Adrenal gland (tissue), 12 donors: Measurements from ENCODE around the gene EMC1. TPM values are rescaled to one million over a fixed set of nuclear protein-coding genes. Genes with fewer than 3 reads are reported as not detected.
"Not testable (repeated sequence)": the region's sequence is repeated elsewhere in the genome, so short reads cannot be mapped to it uniquely, and the experiment has no call there.

Source experiments
- DNase-seq, 7 donors: peaks; one replicate each; pipeline ENCODE4 v3.0.0-alpha.2; 2019 to 2020
- H3K27ac ChIP-seq, 5 donors: fragments of 200-600 bp; sonication (generic) in 4 of 5; 1 replicate in 3 of 5; 2 replicates in 2 of 5; pipeline versions ENCODE4 v1.5.1 to v1.8.0; 2016 to 2020; ENCODE audit warnings: mild to moderate bottlenecking in 1 of 5
- H3K27me3 ChIP-seq: fragments of 200-600 bp; 2 replicates; pipeline ENCODE4 v1.8.0; 2021
- H3K36me3 ChIP-seq, 2 donors: fragments of 200-600 bp; replicated peaks in 1 of 2; 1 replicate in 1 of 2; 2 replicates in 1 of 2; pipeline versions ENCODE4 v1.5.1 to v1.8.0; 2018 to 2022
- H3K4me1 ChIP-seq, 2 donors: fragments of 200-600 bp; replicated peaks in 1 of 2; 1 replicate in 1 of 2; 2 replicates in 1 of 2; pipeline versions ENCODE4 v1.5.1 to v1.8.0; 2018 to 2021
- H3K4me3 ChIP-seq, 4 donors: fragments of 200-600 bp; sonication (generic) in 3 of 4; one replicate each; pipeline ENCODE4 v1.5.1; 2016 to 2018
- H3K9me3 ChIP-seq, 3 donors: fragments of 200-600 bp; sonication (generic) in 1 of 3; replicated peaks in 1 of 3; 1 replicate in 2 of 3; 2 replicates in 1 of 3; pipeline versions ENCODE4 v1.5.1 to v1.8.0; 2016 to 2021
- CTCF ChIP-seq, 6 experiments: fragments of 450-650 bp in 4 of 6; fragments of 200-600 bp in 2 of 6; sonication (generic) in 1 of 6; IDR thresholded peaks; 1 replicate in 5 of 6; 2 replicates in 1 of 6; pipeline versions ENCODE4 v1.5.1 to v1.8.0; 2016 to 2021; ENCODE audit warnings: antibody characterized with exemption in 6 of 6, mild to moderate bottlenecking in 2 of 6, moderate library complexity in 1 of 6
- POLR2A ChIP-seq, 2 donors: fragments of 450-650 bp; IDR thresholded peaks; one replicate each; pipeline ENCODE4 v1.6.1; 2017; ENCODE audit warnings: antibody characterized with exemption in 2 of 2, mild to moderate bottlenecking in 2 of 2, moderate library complexity in 1 of 2
- WGBS, 4 donors: extraction: QIAGEN DNeasy Blood & Tissue Kit in 2 of 4; methylation state at CpG; one replicate each; pipeline versions ENCODE4 v1.1.5 to v1.1.7; 2013 to 2017; 5-methylcytosine and 5-hydroxymethylcytosine counted together
- intact Hi-C, 2 donors: fragments of 100-400 bp; cut with DNase I; formaldehyde crosslinking; loops; one replicate each; pipeline versions ENCODE4 v1.14.1 to v1.15.0; 2022 to 2023
- polyA plus RNA-seq, 3 donors: library from polyadenylated mRNA; stranded (reverse); fragments of 200-250 nt in 2 of 3; fragments of 350-450 nt in 1 of 3; fragmentation: Illumina TruSeq in 1 of 3; extraction: RNeasy Lipid Tissue Mini Kit (QIAGEN cat#74804) in 1 of 3; gene quantifications; one replicate each; pipeline ENCODE4 v1.2.3, GENCODE V29; 2013 to 2014
- total RNA-seq, 9 donors: library from RNA; depleted of rRNA in 4 of 9; stranded (reverse); fragments of >200 nt in 4 of 9; fragments of 120-200 nt in 1 of 9; fragmentation: NEBNext Ultra II Directional in 1 of 9; extraction: Animal tissue kit (Norgen Biotek cat#: 25700) in 1 of 9; gene quantifications; one replicate each; pipeline versions ENCODE4 v1.1.0 to v1.2.4, GENCODE V29; 2013 to 2023
- donor health status: healthy with polysubstance abuse.
- donor health status: Bipolar disorder and iron deficiency.
- donor health status: DM: yes; HTN: yes; CAD: no.
- donor health status: DM: no; HTN: no; CAD: no.
- donor health status: DM: no; HTN: no; CAD: no.
- donor health status: DM: yes; HTN: yes; CAD: no.

EMC1 gene
- total and polyA plus RNA-seq, 12 donors, result 8.9 to 64.8 (median 41.5) TPM

GRCh38 chr1:19232524-19232846 lies 18.8 kb downstream of the EMC1 start:
- H3K27ac ChIP-seq, result peak overlapping the region in 3 of 5 donors; percentile 6 to 60 (median 59)
- H3K4me3 ChIP-seq, result no peak overlapping the region
- H3K27me3 ChIP-seq, result no peaks in the 10 kb centered on the region
- peak in 3 of 6 experiments; percentile 19 to 35 (median 20) for TF ChIP-seq CTCF (IDR thresholded peaks at IDR 0.05)
- no peak for TF ChIP-seq POLR2A (IDR thresholded peaks at IDR 0.05)
- intact Hi-C loops, result loop anchor here in 1 of 2 donors (10.0 kb wide), 1 partner anchor 58 kb away; no protein-coding TSS in a partner anchor
- H3K9me3 ChIP-seq, result no peaks in the 10 kb centered on the region
- peak; percentile 76 to 92 (median 89) for DNase-seq
- peaks cover 5 to 14% of the 10 kb centered on the region in 2 donors for H3K4me1 ChIP-seq
- H3K36me3 ChIP-seq, result peaks cover 0 to 84% of the 10 kb centered on the region in 2 donors

GRCh38 chr1:19231736-19232523 lies 19.4 kb downstream of the EMC1 start:
- H3K27ac ChIP-seq, result peak overlapping the region in 3 of 5 donors; percentile 6 to 60 (median 59)
- intact Hi-C loops, result loop anchor here in 1 of 2 donors (10.0 kb wide), 1 partner anchor 57 kb away; no protein-coding TSS in a partner anchor
- not testable (repeated sequence) for H3K27me3 ChIP-seq, H3K9me3 ChIP-seq, H3K4me3 ChIP-seq
- 92 to 98% (median 94%) methylated on average over 14 to 16 of the region's 16 CpGs for WGBS, 4 donors
- peaks cover 0 to 84% of the 10 kb centered on the region in 2 donors for H3K36me3 ChIP-seq
- DNase-seq, result peak in 1 of 7 donors; percentile 43
- peaks cover 5 to 14% of the 10 kb centered on the region in 2 donors for H3K4me1 ChIP-seq

- DNase-seq, result peak in 1 of 7 donors; percentile 24
- TF ChIP-seq POLR2A (IDR thresholded peaks at IDR 0.05) (no peak), CTCF (IDR thresholded peaks at IDR 0.05) (no peak)
- H3K36me3 ChIP-seq, result peaks cover 0 to 83% of the 10 kb centered on the region in 2 donors
- H3K27ac ChIP-seq, result no peak overlapping the region
- no peak overlapping the region for H3K4me3 ChIP-seq
- 93 to 98% (median 93%) methylated on average over 6 of the region's 6 CpGs for WGBS, 4 donors
- H3K4me1 ChIP-seq, result peaks cover 5 to 14% of the 10 kb centered on the region in 2 donors
- intact Hi-C loops, result loop anchor here in 1 of 2 donors (10.0 kb wide), 1 partner anchor 55 kb away; no protein-coding TSS in a partner anchor
- H3K27me3 ChIP-seq, result no peaks in the 10 kb centered on the region
- no peaks in the 10 kb centered on the region for H3K9me3 ChIP-seq
Observed at GRCh38 chr1:19229828-19230325, 21.4 kb downstream of the EMC1 start.

GRCh38 chr1:19229229-19229628 lies 22.1 kb downstream of the EMC1 start:
- Histone ChIP-seq H3K36me3 (peaks cover 0 to 83% of the 10 kb centered on the region in 2 donors), H3K4me1 (peaks cover 5 to 14% of the 10 kb centered on the region in 2 donors), H3K27ac (no peak overlapping the region), H3K27me3 (no peaks in the 10 kb centered on the region), H3K9me3 (no peaks in the 10 kb centered on the region), H3K4me3 (no peak overlapping the region)
- 48 to 69% (median 59%) methylated on average over 3 of the region's 3 CpGs for WGBS, 4 donors
- no peak for TF ChIP-seq POLR2A (IDR thresholded peaks at IDR 0.05)
- no peak for TF ChIP-seq CTCF (IDR thresholded peaks at IDR 0.05)
- intact Hi-C loops, result no loop called here
- peak in 1 of 7 donors; percentile 18 for DNase-seq
